Measurements from ENCODE around the gene KLHL14. TPM values are rescaled to one million over a fixed set of nuclear protein-coding genes. Genes with fewer than 3 reads are reported as not detected.

Gene KLHL14
- total and polyA plus RNA-seq, 2 donors (not counting 1 experiment from before 2014, with no cell fraction given), result 18.5 to 42.5 TPM

GRCh38 chr18:32669549-32670165, 103.2 kb downstream of the KLHL14 start:
- POLR2A ChIA-PET, result no interaction called here
- H4K20me1 ChIP-seq (ENCODE audit: control insufficient read depth, insufficient read depth, low read length, poor library complexity, severe bottlenecking), result no peaks in the 10 kb centered on the region
- H3K27ac ChIP-seq (ENCODE audit: low read length in 2 of 2), result no peak overlapping the region
- H3K4me3 Mint-ChIP-seq, result no peak overlapping the region
- H3K9ac ChIP-seq (ENCODE audit: low read length), result no peak overlapping the region
- H3K36me3 ChIP-seq (replicated peaks in 1 of 2; ENCODE audit: control extremely low read depth in 1 of 2, control insufficient read depth in 1 of 2, extremely low read depth in 1 of 2, insufficient read depth in 2 of 2, low read length in 1 of 2), result peaks cover 0 to 14% of the 10 kb centered on the region in 2 experiments
- H3K4me1 ChIP-seq (ENCODE audit: control insufficient read depth in 2 of 2, insufficient read depth in 2 of 2, low read length in 2 of 2), result no peaks in the 10 kb centered on the region
- H3K27me3 ChIP-seq (replicated peaks in 1 of 4; ENCODE audit: control extremely low read depth in 1 of 4, control insufficient read depth in 3 of 4, insufficient read depth in 4 of 4, low read length in 3 of 4), result no peaks in the 10 kb centered on the region
- H3K27me3 Mint-ChIP-seq, result no peaks in the 10 kb centered on the region
- TF ChIP-seq CTCF (IDR thresholded peaks at IDR 0.05) (no peak), EZH2 (IDR thresholded peaks at IDR 0.05; ENCODE audit: borderline replicate concordance, insufficient read depth, low read depth, low read length, poor library complexity, severe bottlenecking) (no peak)
- H3K4me1 Mint-ChIP-seq, result no peaks in the 10 kb centered on the region
- H3K9me3 Mint-ChIP-seq (ENCODE audit: insufficient read depth), result no peaks in the 10 kb centered on the region
- no peak overlapping the region for H3K4me3 ChIP-seq (ENCODE audit: control extremely low read depth in 1 of 5, extremely low read depth in 1 of 5, insufficient read depth in 1 of 5, low read depth in 2 of 5, low read length in 4 of 5)
- no peak overlapping the region for H3K4me2 ChIP-seq (replicated peaks; ENCODE audit: low read depth, low read length, poor library complexity, severe bottlenecking)
- H3K27ac Mint-ChIP-seq, result no peak overlapping the region
- intact Hi-C loops (cut with micrococcal nuclease), result no loop called here
- no peak overlapping the region for H2AFZ ChIP-seq (ENCODE audit: insufficient read depth, low read depth, low read length, poor library complexity, severe bottlenecking)
- no peaks in the 10 kb centered on the region for H3K79me2 ChIP-seq (ENCODE audit: control insufficient read depth, insufficient read depth, low read length)
- ATAC-seq (ENCODE audit: low read depth) (no peak), DNase-seq (no peak)
- 70% methylated on average over 4 of the region's 5 CpGs for WGBS (ENCODE audit: insufficient coverage)
- CTCF ChIA-PET, result no interaction called here
- H3K9me3 ChIP-seq (ENCODE audit: control extremely low read depth in 1 of 3, control insufficient read depth in 2 of 3, insufficient read depth in 1 of 3, low read length in 2 of 3), result no peaks in the 10 kb centered on the region

GRCh38 chr18:32668956-32669355, 103.9 kb downstream of the KLHL14 start:
- intact Hi-C loops (cut with micrococcal nuclease), result no loop called here
- TF ChIP-seq EZH2 (IDR thresholded peaks at IDR 0.05; ENCODE audit: borderline replicate concordance, insufficient read depth, low read depth, low read length, poor library complexity, severe bottlenecking), result no peak
- Histone ChIP-seq H3K79me2 (ENCODE audit: control insufficient read depth, insufficient read depth, low read length) (no peaks in the 10 kb centered on the region), H3K4me3 (ENCODE audit: control extremely low read depth in 1 of 5, extremely low read depth in 1 of 5, insufficient read depth in 1 of 5, low read depth in 2 of 5, low read length in 4 of 5) (no peak overlapping the region), H3K27me3 (replicated peaks in 1 of 4; ENCODE audit: control extremely low read depth in 1 of 4, control insufficient read depth in 3 of 4, insufficient read depth in 4 of 4, low read length in 3 of 4) (peaks cover 0 to 3% (median 0%) of the 10 kb centered on the region in 4 experiments), H3K4me1 (ENCODE audit: control insufficient read depth in 2 of 2, insufficient read depth in 2 of 2, low read length in 2 of 2) (no peaks in the 10 kb centered on the region), H2AFZ (ENCODE audit: insufficient read depth, low read depth, low read length, poor library complexity, severe bottlenecking) (no peak overlapping the region), H3K9ac (ENCODE audit: low read length) (no peak overlapping the region), H3K9me3 (ENCODE audit: control extremely low read depth in 1 of 3, control insufficient read depth in 2 of 3, insufficient read depth in 1 of 3, low read length in 2 of 3) (no peaks in the 10 kb centered on the region), H3K36me3 (replicated peaks in 1 of 2; ENCODE audit: control extremely low read depth in 1 of 2, control insufficient read depth in 1 of 2, extremely low read depth in 1 of 2, insufficient read depth in 2 of 2, low read length in 1 of 2) (peaks cover 0 to 7% of the 10 kb centered on the region in 2 experiments), H3K4me2 (replicated peaks; ENCODE audit: low read depth, low read length, poor library complexity, severe bottlenecking) (no peak overlapping the region), H3K27ac (ENCODE audit: low read length in 2 of 2) (no peak overlapping the region), H4K20me1 (ENCODE audit: control insufficient read depth, insufficient read depth, low read length, poor library complexity, severe bottlenecking) (no peaks in the 10 kb centered on the region)
- ATAC-seq (ENCODE audit: low read depth), result no peak
- ChIA-PET POLR2A (no interaction called here), CTCF (no interaction called here)
- H3K27me3 Mint-ChIP-seq, result peaks cover under 1% of the 10 kb centered on the region
- H3K4me1 Mint-ChIP-seq, result no peaks in the 10 kb centered on the region
- no peaks in the 10 kb centered on the region for H3K9me3 Mint-ChIP-seq (ENCODE audit: insufficient read depth)
- no CpG with 5 or more reads among the region's 1 CpG for WGBS (ENCODE audit: insufficient coverage)
- no peak for DNase-seq
- no peak overlapping the region for H3K4me3 Mint-ChIP-seq
- no peak overlapping the region for H3K27ac Mint-ChIP-seq
